Trophoblast cell (in vitro differentiated cells and primary cell): ENCODE measurements around the gene GATM.

Experiments used
- DNase-seq, 2 donors: peaks; one replicate each; pipeline ENCODE4 v3.0.0-alpha.2; 2016
- H2AFZ ChIP-seq: 2 replicates; pipeline ENCODE4 v1.6.1; 2013; ENCODE audit warnings: low read length, moderate library complexity, mild to moderate bottlenecking; ENCODE audit not compliant: insufficient read depth, poor library complexity
- H2AK5ac ChIP-seq: 2 replicates; pipeline ENCODE4 v1.6.1; 2013; ENCODE audit warnings: mild to moderate bottlenecking, low read length
- H2BK120ac ChIP-seq: 2 replicates; pipeline ENCODE4 v1.6.1; 2013; ENCODE audit warnings: low read length, mild to moderate bottlenecking, moderate library complexity; ENCODE audit not compliant: insufficient read depth, poor library complexity
- H2BK12ac ChIP-seq: 2 replicates; pipeline ENCODE4 v1.6.1; 2013; ENCODE audit warnings: mild to moderate bottlenecking, low read length, moderate library complexity
- H2BK5ac ChIP-seq: 2 replicates; pipeline ENCODE4 v1.6.1; 2013; ENCODE audit warnings: low read length, low read depth, moderate library complexity, mild to moderate bottlenecking; ENCODE audit not compliant: poor library complexity
- H3K14ac ChIP-seq: 2 replicates; pipeline ENCODE4 v1.6.1; 2013; ENCODE audit warnings: mild to moderate bottlenecking, low read length
- H3K18ac ChIP-seq: 2 replicates; pipeline ENCODE4 v1.6.1; 2013; ENCODE audit warnings: mild to moderate bottlenecking, low read length
- H3K23ac ChIP-seq: 2 replicates; pipeline ENCODE4 v1.6.1; 2013; ENCODE audit warnings: low read length
- H3K27ac ChIP-seq: 2 replicates; pipeline ENCODE4 v1.5.1; 2013; ENCODE audit warnings: low read depth, mild to moderate bottlenecking, inconsistent platforms, low read length, moderate library complexity
- H3K27me3 ChIP-seq: 2 replicates; pipeline ENCODE4 v1.6.1; 2013; ENCODE audit warnings: inconsistent platforms, mild to moderate bottlenecking, low read length, moderate library complexity; ENCODE audit not compliant: insufficient read depth
- H3K36me3 ChIP-seq, 2 experiments: 1 replicate in 1 of 2; 2 replicates in 1 of 2; pipeline ENCODE4 v1.6.1; 2013; ENCODE audit warnings: low read length in 2 of 2, mild to moderate bottlenecking in 2 of 2, moderate library complexity in 1 of 2; ENCODE audit not compliant: insufficient read depth in 2 of 2, control insufficient read depth in 1 of 2
- H3K4ac ChIP-seq: 2 replicates; pipeline ENCODE4 v1.6.1; 2013; ENCODE audit warnings: low read depth, mild to moderate bottlenecking, low read length, moderate library complexity
- H3K4me1 ChIP-seq, 2 experiments: 1 replicate in 1 of 2; 2 replicates in 1 of 2; pipeline ENCODE4 v1.6.1; 2013; ENCODE audit warnings: low read length in 2 of 2, mild to moderate bottlenecking in 2 of 2, moderate library complexity in 1 of 2; ENCODE audit not compliant: insufficient read depth in 2 of 2, control insufficient read depth in 1 of 2
- H3K4me2 ChIP-seq: 2 replicates; pipeline ENCODE4 v1.6.1; 2013; ENCODE audit warnings: inconsistent platforms, mild to moderate bottlenecking, low read length, moderate library complexity
- H3K4me3 ChIP-seq: 2 replicates; pipeline ENCODE4 v1.5.1; 2013; ENCODE audit warnings: mild to moderate bottlenecking, low read depth, low read length, inconsistent platforms
- H3K79me1 ChIP-seq: one replicate; pipeline ENCODE4 v1.6.1; 2013; ENCODE audit warnings: low read length
- H3K79me2 ChIP-seq: 2 replicates; pipeline ENCODE4 v1.6.1; 2013; ENCODE audit warnings: low read length, mild to moderate bottlenecking; ENCODE audit not compliant: control insufficient read depth, insufficient read depth, poor library complexity
- H3K9ac ChIP-seq: 2 replicates; pipeline ENCODE4 v1.6.1; 2013; ENCODE audit warnings: mild to moderate bottlenecking, low read length
- H3K9me3 ChIP-seq: 2 replicates; pipeline ENCODE4 v1.6.1; 2013; ENCODE audit warnings: low read depth, mild to moderate bottlenecking, control low read depth, inconsistent platforms, low read length; ENCODE audit not compliant: insufficient read depth
- H4K12ac ChIP-seq: 2 replicates; pipeline ENCODE4 v1.6.1; 2013; ENCODE audit warnings: low read depth, mild to moderate bottlenecking, low read length, moderate library complexity
- H4K8ac ChIP-seq: 2 replicates; pipeline ENCODE4 v1.6.1; 2013; ENCODE audit warnings: low read depth, mild to moderate bottlenecking, low read length, moderate library complexity
- H4K91ac ChIP-seq: one replicate; pipeline ENCODE4 v1.6.1; 2013; ENCODE audit warnings: low read depth, mild to moderate bottlenecking, low read length, moderate library complexity
- WGBS: extraction: QIAGEN DNeasy Blood & Tissue Kit; methylation state at CpG from one replicate; pipeline ENCODE4 v1.1.7; 2013; ENCODE audit warnings: missing lambda C conversion rate; ENCODE audit not compliant: insufficient read length, insufficient coverage; ENCODE audit errors: extremely low coverage; 5-methylcytosine and 5-hydroxymethylcytosine counted together

Gene GATM

GRCh38 chr15:45384700-45385099, 6.4 kb upstream of the GATM start:
- Histone ChIP-seq H3K4me2 (no peak overlapping the region), H3K9me3 (no peaks in the 10 kb centered on the region), H2BK120ac (no peak overlapping the region), H3K4me3 (no peak overlapping the region), H3K23ac (no peak overlapping the region), H2BK12ac (no peak overlapping the region), H3K79me2 (no peaks in the 10 kb centered on the region), H4K8ac (no peak overlapping the region), H3K9ac (no peak overlapping the region), H4K12ac (no peak overlapping the region), H2BK5ac (no peak overlapping the region), H4K91ac (no peak overlapping the region), H3K36me3 (no peaks in the 10 kb centered on the region), H2AFZ (no peak overlapping the region), H3K4me1 (no peaks in the 10 kb centered on the region), H3K27ac (no peak overlapping the region), H3K27me3 (no peaks in the 10 kb centered on the region), H3K79me1 (no peaks in the 10 kb centered on the region), H2AK5ac (no peak overlapping the region), H3K18ac (no peak overlapping the region), H3K4ac (no peak overlapping the region), H3K14ac (no peak overlapping the region)
- WGBS: no CpG with 5 or more reads among the region's 2 CpGs
- peak in 1 of 2 donors; percentile 25 for DNase-seq

- no peak overlapping the region for H2BK120ac ChIP-seq
- no peak overlapping the region for H4K8ac ChIP-seq
- no peak overlapping the region for H2BK12ac ChIP-seq
- H3K4ac ChIP-seq: no peak overlapping the region
- H4K91ac ChIP-seq: no peak overlapping the region
- H2AFZ ChIP-seq: no peak overlapping the region
- H3K36me3 ChIP-seq: no peaks in the 10 kb centered on the region
- H2BK5ac ChIP-seq: no peak overlapping the region
- peak overlapping the region; percentile 85 for H3K23ac ChIP-seq
- H3K9ac ChIP-seq: no peak overlapping the region
- no peaks in the 10 kb centered on the region for H3K79me2 ChIP-seq
- no peak overlapping the region for H3K27ac ChIP-seq
- no peak overlapping the region for H3K18ac ChIP-seq
- H3K27me3 ChIP-seq: peaks cover 24% of the 10 kb centered on the region
- H3K4me3 ChIP-seq: no peak overlapping the region
- H3K14ac ChIP-seq: no peak overlapping the region
- no CpG with 5 or more reads among the region's 11 CpGs for WGBS
- no peak overlapping the region for H4K12ac ChIP-seq
- H3K4me1 ChIP-seq: peaks cover 4 to 7% of the 10 kb centered on the region in 2 experiments
- no peaks in the 10 kb centered on the region for H3K79me1 ChIP-seq
- DNase-seq: no peak
- peak overlapping the region; percentile 99 for H3K4me2 ChIP-seq
- H2AK5ac ChIP-seq: no peak overlapping the region
- no peaks in the 10 kb centered on the region for H3K9me3 ChIP-seq
These were observed 544 bp upstream of the GATM start for GRCh38 chr15:45378913-45379262.

- no peak overlapping the region for H4K12ac ChIP-seq
- no peak overlapping the region for H2BK12ac ChIP-seq
- H3K4ac ChIP-seq: no peak overlapping the region
- no peak overlapping the region for H3K9ac ChIP-seq
- no peak overlapping the region for H2AFZ ChIP-seq
- H2BK120ac ChIP-seq: no peak overlapping the region
- H3K23ac ChIP-seq: no peak overlapping the region
- H3K14ac ChIP-seq: no peak overlapping the region
- no peak overlapping the region for H2BK5ac ChIP-seq
- no peaks in the 10 kb centered on the region for H3K79me2 ChIP-seq
- H3K36me3 ChIP-seq: no peaks in the 10 kb centered on the region
- no peak overlapping the region for H3K27ac ChIP-seq
- WGBS: no CpG with 5 or more reads among the region's 32 CpGs
- no peaks in the 10 kb centered on the region for H3K9me3 ChIP-seq
- DNase-seq: no peak
- no peak overlapping the region for H2AK5ac ChIP-seq
- H4K8ac ChIP-seq: no peak overlapping the region
- peak overlapping the region; percentile 99 for H3K4me2 ChIP-seq
- H3K4me1 ChIP-seq: peaks cover 4 to 7% of the 10 kb centered on the region in 2 experiments
- H3K4me3 ChIP-seq: peak overlapping the region; percentile 71
- H3K27me3 ChIP-seq: peaks cover 24% of the 10 kb centered on the region
- H4K91ac ChIP-seq: no peak overlapping the region
- H3K79me1 ChIP-seq: no peaks in the 10 kb centered on the region
- no peak overlapping the region for H3K18ac ChIP-seq
These were observed 665 bp downstream of the GATM start for GRCh38 chr15:45377609-45378148.

- H3K4me2 ChIP-seq: peak overlapping the region; percentile 99
- no peaks in the 10 kb centered on the region for H3K79me1 ChIP-seq
- H2AK5ac ChIP-seq: no peak overlapping the region
- H3K18ac ChIP-seq: no peak overlapping the region
- WGBS: no CpG with 5 or more reads among the region's 5 CpGs
- no peak overlapping the region for H4K91ac ChIP-seq
- no peak overlapping the region for H2BK5ac ChIP-seq
- H3K4me3 ChIP-seq: no peak overlapping the region
- H3K9ac ChIP-seq: no peak overlapping the region
- H3K4ac ChIP-seq: no peak overlapping the region
- H3K36me3 ChIP-seq: no peaks in the 10 kb centered on the region
- peaks cover 24% of the 10 kb centered on the region for H3K27me3 ChIP-seq
- H3K4me1 ChIP-seq: peaks cover 4 to 7% of the 10 kb centered on the region in 2 experiments
- H3K14ac ChIP-seq: no peak overlapping the region
- no peak overlapping the region for H4K12ac ChIP-seq
- no peak overlapping the region for H3K23ac ChIP-seq
- no peak overlapping the region for H2AFZ ChIP-seq
- no peak for DNase-seq
- H4K8ac ChIP-seq: no peak overlapping the region
- no peaks in the 10 kb centered on the region for H3K9me3 ChIP-seq
- no peak overlapping the region for H2BK12ac ChIP-seq
- no peak overlapping the region for H3K27ac ChIP-seq
- no peaks in the 10 kb centered on the region for H3K79me2 ChIP-seq
- H2BK120ac ChIP-seq: no peak overlapping the region
These were observed 1.3 kb downstream of the GATM start for GRCh38 chr15:45376967-45377608.
